Measurements from ENCODE around the gene WWC2. TPM values are rescaled to one million over a fixed set of nuclear protein-coding genes. Genes with fewer than 3 reads are reported as not detected.

WWC2 gene
- total RNA-seq, 1 experiment from 2014 or later = 39.0 TPM

GRCh38 chr4:183107891-183108459, 8.9 kb downstream of the WWC2 start:
- no TSS peak for BruUV-seq (replicated peaks)
- DNase-seq = no peak
- no peak for TF ChIP-seq CTCF (IDR thresholded peaks at IDR 0.05; ENCODE audit: unreplicated experiment)
- no peak overlapping the region for H3K4me3 Mint-ChIP-seq (ENCODE audit: low read depth, unreplicated experiment)
- H3K27ac Mint-ChIP-seq (ENCODE audit: unreplicated experiment) = no peak overlapping the region
- intact Hi-C loops (cut with micrococcal nuclease; ENCODE audit: unreplicated experiment) = loop anchor here (5.0 kb wide), 1 partner anchor 34 kb away; no protein-coding TSS in a partner anchor
- no peaks in the 10 kb centered on the region for H3K9me3 Mint-ChIP-seq (ENCODE audit: low read depth, unreplicated experiment)
- H3K36me3 Mint-ChIP-seq (ENCODE audit: insufficient read depth, unreplicated experiment) = no peaks in the 10 kb centered on the region
- peaks cover 28% of the 10 kb centered on the region for H3K4me1 Mint-ChIP-seq (ENCODE audit: low read depth, unreplicated experiment)
- CTCF ChIA-PET = no interaction called here
- H3K27me3 Mint-ChIP-seq (ENCODE audit: unreplicated experiment) = no peaks in the 10 kb centered on the region

- no peak for TF ChIP-seq CTCF (IDR thresholded peaks at IDR 0.05; ENCODE audit: unreplicated experiment)
- H3K36me3 Mint-ChIP-seq (ENCODE audit: insufficient read depth, unreplicated experiment) = no peaks in the 10 kb centered on the region
- BruUV-seq (replicated peaks) = no TSS peak
- H3K9me3 Mint-ChIP-seq (ENCODE audit: low read depth, unreplicated experiment) = no peaks in the 10 kb centered on the region
- DNase-seq = no peak
- no peak overlapping the region for H3K4me3 Mint-ChIP-seq (ENCODE audit: low read depth, unreplicated experiment)
- intact Hi-C loops (cut with micrococcal nuclease; ENCODE audit: unreplicated experiment) = no loop called here
- peaks cover 48% of the 10 kb centered on the region for H3K4me1 Mint-ChIP-seq (ENCODE audit: low read depth, unreplicated experiment)
- H3K27me3 Mint-ChIP-seq (ENCODE audit: unreplicated experiment) = no peaks in the 10 kb centered on the region
- H3K27ac Mint-ChIP-seq (ENCODE audit: unreplicated experiment) = no peak overlapping the region
- CTCF ChIA-PET = interaction anchor here (0.6 kb wide), 2 partner anchors 9 to 54 kb away, joined by 3 to 6 read pairs; no protein-coding TSS in a partner anchor
These were observed 11.2 kb downstream of the WWC2 start for GRCh38 chr4:183110244-183110643.

- DNase-seq = no peak
- Mint-ChIP-seq H3K4me1 (ENCODE audit: low read depth, unreplicated experiment) (peaks cover 51% of the 10 kb centered on the region), H3K36me3 (ENCODE audit: insufficient read depth, unreplicated experiment) (no peaks in the 10 kb centered on the region), H3K27me3 (ENCODE audit: unreplicated experiment) (no peaks in the 10 kb centered on the region), H3K27ac (ENCODE audit: unreplicated experiment) (no peak overlapping the region), H3K9me3 (ENCODE audit: low read depth, unreplicated experiment) (no peaks in the 10 kb centered on the region), H3K4me3 (ENCODE audit: low read depth, unreplicated experiment) (no peak overlapping the region)
- TF ChIP-seq CTCF (IDR thresholded peaks at IDR 0.05; ENCODE audit: unreplicated experiment) = no peak
- intact Hi-C loops (cut with micrococcal nuclease; ENCODE audit: unreplicated experiment) = no loop called here
- CTCF ChIA-PET = no interaction called here
- no TSS peak for BruUV-seq (replicated peaks)
These were observed 12.4 kb downstream of the WWC2 start for GRCh38 chr4:183111452-183111885.

GRCh38 chr4:183118141-183118540, 19.1 kb downstream of the WWC2 start:
- H3K9me3 Mint-ChIP-seq (ENCODE audit: low read depth, unreplicated experiment) = no peaks in the 10 kb centered on the region
- DNase-seq = no peak
- no TSS peak for BruUV-seq (replicated peaks)
- H3K4me1 Mint-ChIP-seq (ENCODE audit: low read depth, unreplicated experiment) = peaks cover 48% of the 10 kb centered on the region
- CTCF ChIA-PET = no interaction called here
- H3K27me3 Mint-ChIP-seq (ENCODE audit: unreplicated experiment) = no peaks in the 10 kb centered on the region
- H3K36me3 Mint-ChIP-seq (ENCODE audit: insufficient read depth, unreplicated experiment) = no peaks in the 10 kb centered on the region
- no peak for TF ChIP-seq CTCF (IDR thresholded peaks at IDR 0.05; ENCODE audit: unreplicated experiment)
- no peak overlapping the region for H3K4me3 Mint-ChIP-seq (ENCODE audit: low read depth, unreplicated experiment)
- peak overlapping the region; percentile 43 for H3K27ac Mint-ChIP-seq (ENCODE audit: unreplicated experiment)
- intact Hi-C loops (cut with micrococcal nuclease; ENCODE audit: unreplicated experiment) = no loop called here
